Suprapubic skin (tissue), 4 donors: ENCODE measurements around the gene NUDT8. TPM values are rescaled to one million over a fixed set of nuclear protein-coding genes. Genes with fewer than 3 reads are reported as not detected.

Experiments
- DNase-seq, 2 donors: peaks; one replicate each; pipeline ENCODE4 v3.0.0-alpha.2; 2019; ENCODE audit warnings: low spot score in 2 of 2
- H3K27ac ChIP-seq: fragments of 200-600 bp; sonication (generic); one replicate; pipeline ENCODE4 v1.5.1; 2019
- H3K27me3 ChIP-seq: fragments of 200-600 bp; sonication (generic); one replicate; pipeline ENCODE4 v1.5.1; 2019
- H3K36me3 ChIP-seq: fragments of 200-600 bp; sonication (generic); one replicate; pipeline ENCODE4 v1.5.1; 2019
- H3K4me1 ChIP-seq: fragments of 200-600 bp; sonication (generic); one replicate; pipeline ENCODE4 v1.5.1; 2019
- H3K4me3 ChIP-seq: fragments of 200-600 bp; sonication (generic); one replicate; pipeline ENCODE4 v1.5.1; 2019; ENCODE audit warnings: mild to moderate bottlenecking
- H3K9me3 ChIP-seq: fragments of 200-600 bp; sonication (generic); one replicate; pipeline ENCODE4 v1.5.1; 2019
- CTCF ChIP-seq, 2 donors: fragments of 200-600 bp in 1 of 2; fragments of 450-650 bp in 1 of 2; sonication (generic) in 1 of 2; IDR thresholded peaks; one replicate each; pipeline ENCODE4 v1.5.1; 2016 to 2019; ENCODE audit warnings: antibody characterized with exemption in 2 of 2, mild to moderate bottlenecking in 1 of 2, moderate library complexity in 1 of 2
- EP300 ChIP-seq: sonication (generic); formaldehyde crosslinking; IDR thresholded peaks from one replicate; pipeline ENCODE4 v1.6.1; 2017; ENCODE audit warnings: antibody characterized with exemption
- POLR2A ChIP-seq, 2 donors: fragments of 450-650 bp; IDR thresholded peaks; one replicate each; pipeline ENCODE4 v1.6.1; 2017; ENCODE audit warnings: antibody characterized with exemption in 2 of 2, mild to moderate bottlenecking in 2 of 2, moderate library complexity in 2 of 2
- POLR2AphosphoS5 ChIP-seq, 3 donors: sonication (generic); formaldehyde crosslinking; IDR thresholded peaks; one replicate each; pipeline ENCODE4 v1.6.1; 2017; ENCODE audit warnings: antibody characterized with exemption in 3 of 3
- WGBS: methylation state at CpG from one replicate; pipeline ENCODE4 v1.1.5; 2018; 5-methylcytosine and 5-hydroxymethylcytosine counted together
- total RNA-seq, 4 donors: library from RNA; depleted of rRNA; stranded (reverse); fragments of >200 nt; gene quantifications; one replicate each; pipeline ENCODE4 v1.1.0, GENCODE V29; 2016

NUDT8 gene
- total RNA-seq, 4 donors from 2014 or later, result 33.9 to 48.8 (median 46.3) TPM

GRCh38 chr11:67657300-67657699, 27.6 kb upstream of the NUDT8 start:
- Histone ChIP-seq H3K4me1 (peaks cover 27% of the 10 kb centered on the region), H3K27me3 (no peaks in the 10 kb centered on the region), H3K36me3 (no peaks in the 10 kb centered on the region), H3K9me3 (no peaks in the 10 kb centered on the region), H3K4me3 (no peak overlapping the region), H3K27ac (no peak overlapping the region)
- TF ChIP-seq CTCF (IDR thresholded peaks at IDR 0.05) (no peak), EP300 (no peak), POLR2A (IDR thresholded peaks at IDR 0.05) (no peak), POLR2AphosphoS5 (IDR thresholded peaks at IDR 0.05) (no peak)
- 30% methylated on average over 3 of the region's 3 CpGs for WGBS
- no peak for DNase-seq

GRCh38 chr11:67656278-67656922, 26.7 kb upstream of the NUDT8 start:
- Histone ChIP-seq H3K4me1 (peaks cover 27% of the 10 kb centered on the region), H3K4me3 (no peak overlapping the region), H3K36me3 (no peaks in the 10 kb centered on the region), H3K9me3 (no peaks in the 10 kb centered on the region), H3K27me3 (no peaks in the 10 kb centered on the region), H3K27ac (no peak overlapping the region)
- DNase-seq, result no peak
- WGBS, result 49% methylated on average over 4 of the region's 4 CpGs
- no peak for TF ChIP-seq POLR2AphosphoS5 (IDR thresholded peaks at IDR 0.05)
- TF ChIP-seq CTCF (IDR thresholded peaks at IDR 0.05), result no peak
- no peak for TF ChIP-seq POLR2A (IDR thresholded peaks at IDR 0.05)
- TF ChIP-seq EP300, result no peak

- Histone ChIP-seq H3K4me3 (no peak overlapping the region), H3K36me3 (no peaks in the 10 kb centered on the region), H3K4me1 (peaks cover 26% of the 10 kb centered on the region), H3K27me3 (peaks cover 7% of the 10 kb centered on the region), H3K27ac (no peak overlapping the region), H3K9me3 (no peaks in the 10 kb centered on the region)
- no peak for TF ChIP-seq EP300
- TF ChIP-seq CTCF (IDR thresholded peaks at IDR 0.05), result no peak
- TF ChIP-seq POLR2AphosphoS5 (IDR thresholded peaks at IDR 0.05), result no peak
- TF ChIP-seq POLR2A (IDR thresholded peaks at IDR 0.05), result no peak
- WGBS, result 73% methylated on average over 9 of the region's 9 CpGs
- peak in 1 of 2 donors; percentile 45 for DNase-seq
Observed at GRCh38 chr11:67654225-67654624, 24.5 kb upstream of the NUDT8 start.

GRCh38 chr11:67652965-67653845, 23.5 kb upstream of the NUDT8 start:
- H3K27ac ChIP-seq, result no peak overlapping the region
- TF ChIP-seq EP300 (no peak), POLR2A (IDR thresholded peaks at IDR 0.05) (no peak), POLR2AphosphoS5 (IDR thresholded peaks at IDR 0.05) (no peak), CTCF (IDR thresholded peaks at IDR 0.05) (no peak)
- DNase-seq, result peak in 1 of 2 donors; percentile 65
- no peaks in the 10 kb centered on the region for H3K36me3 ChIP-seq
- peaks cover 18% of the 10 kb centered on the region for H3K4me1 ChIP-seq
- H3K27me3 ChIP-seq, result peaks cover 11% of the 10 kb centered on the region
- 81% methylated on average over 14 of the region's 15 CpGs for WGBS
- H3K9me3 ChIP-seq, result no peaks in the 10 kb centered on the region
- H3K4me3 ChIP-seq, result no peak overlapping the region
